Vagina (tissue), 2 donors: ENCODE data around the gene RPE.

Experiments
- POLR2A ChIP-seq, 2 donors: fragments of 450-650 bp; IDR thresholded peaks; one replicate each; pipeline ENCODE4 v1.6.1; 2017; ENCODE audit warnings: antibody characterized with exemption in 2 of 2, mild to moderate bottlenecking in 2 of 2, moderate library complexity in 2 of 2
- TF ChIP-seq, protein P1 (sequence below), 3 experiments: fragments of 450-650 bp in 2 of 3; fragments of 200-600 bp in 1 of 3; sonication (generic) in 1 of 3; IDR thresholded peaks; one replicate each; pipeline ENCODE4 v1.5.1; 2017 to 2019; ENCODE audit warnings: antibody characterized with exemption in 3 of 3, mild to moderate bottlenecking in 2 of 3, moderate library complexity in 2 of 3

DNA sequence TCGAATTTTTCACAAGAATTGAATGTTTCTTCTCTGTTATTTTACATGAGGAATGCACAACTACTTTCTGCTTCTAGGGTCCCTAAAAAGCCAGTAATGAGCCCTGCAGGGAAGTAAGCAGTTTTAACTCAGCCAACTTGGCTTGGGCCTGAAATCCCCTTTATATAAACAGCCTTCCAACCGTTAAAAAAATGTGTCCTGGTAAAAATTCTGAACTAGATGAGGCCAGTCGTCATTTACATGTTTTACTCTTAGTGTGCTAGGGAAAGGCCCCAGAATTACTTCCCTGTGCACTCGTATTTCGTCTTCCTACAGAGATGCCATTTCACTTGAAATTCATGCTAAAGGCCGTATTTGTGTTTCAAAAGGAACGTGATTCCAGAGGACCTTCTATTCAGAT is 42.4 kb upstream of the RPE start:
- TF ChIP-seq, protein P1, sequence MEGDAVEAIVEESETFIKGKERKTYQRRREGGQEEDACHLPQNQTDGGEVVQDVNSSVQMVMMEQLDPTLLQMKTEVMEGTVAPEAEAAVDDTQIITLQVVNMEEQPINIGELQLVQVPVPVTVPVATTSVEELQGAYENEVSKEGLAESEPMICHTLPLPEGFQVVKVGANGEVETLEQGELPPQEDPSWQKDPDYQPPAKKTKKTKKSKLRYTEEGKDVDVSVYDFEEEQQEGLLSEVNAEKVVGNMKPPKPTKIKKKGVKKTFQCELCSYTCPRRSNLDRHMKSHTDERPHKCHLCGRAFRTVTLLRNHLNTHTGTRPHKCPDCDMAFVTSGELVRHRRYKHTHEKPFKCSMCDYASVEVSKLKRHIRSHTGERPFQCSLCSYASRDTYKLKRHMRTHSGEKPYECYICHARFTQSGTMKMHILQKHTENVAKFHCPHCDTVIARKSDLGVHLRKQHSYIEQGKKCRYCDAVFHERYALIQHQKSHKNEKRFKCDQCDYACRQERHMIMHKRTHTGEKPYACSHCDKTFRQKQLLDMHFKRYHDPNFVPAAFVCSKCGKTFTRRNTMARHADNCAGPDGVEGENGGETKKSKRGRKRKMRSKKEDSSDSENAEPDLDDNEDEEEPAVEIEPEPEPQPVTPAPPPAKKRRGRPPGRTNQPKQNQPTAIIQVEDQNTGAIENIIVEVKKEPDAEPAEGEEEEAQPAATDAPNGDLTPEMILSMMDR (IDR thresholded peaks at IDR 0.05): no peak
- TF ChIP-seq POLR2A (IDR thresholded peaks at IDR 0.05): no peak
